ENCODE results near the gene IRAK2. TPM values are rescaled to one million over a fixed set of nuclear protein-coding genes. Genes with fewer than 3 reads are reported as not detected.

IRAK2 gene
- total RNA-seq, 1 donor from 2014 or later: 1.9 TPM

GRCh38 chr3:10185804-10186762 lies 21.4 kb downstream of the IRAK2 start:
- no peak for DNase-seq (ENCODE audit: low spot score)

GRCh38 chr3:10187290-10187876 lies 22.7 kb downstream of the IRAK2 start:
- no peak for DNase-seq (ENCODE audit: low spot score)
- intact Hi-C loops (cut with DNase I): loop anchor here (5.0 kb wide), 1 partner anchor 35 kb away; no protein-coding TSS in a partner anchor

More at GRCh38 chr3:10185804-10186762, 21.4 kb downstream of the IRAK2 start:
- intact Hi-C loops (cut with DNase I): loop anchor here (5.0 kb wide), 1 partner anchor 36 kb away; no protein-coding TSS in a partner anchor

- intact Hi-C loops (cut with DNase I): loop anchor here (5.0 kb wide), 1 partner anchor 34 kb away; no protein-coding TSS in a partner anchor
- DNase-seq (ENCODE audit: low spot score): no peak
These were observed 23.2 kb downstream of the IRAK2 start for GRCh38 chr3:10187944-10188343.

GRCh38 chr3:10188804-10189556 lies 24.3 kb downstream of the IRAK2 start:
- DNase-seq (ENCODE audit: low spot score): no peak
- intact Hi-C loops (cut with DNase I): loop anchor here (5.0 kb wide), 1 partner anchor 33 kb away; no protein-coding TSS in a partner anchor

GRCh38 chr3:10189557-10190354 lies 25.0 kb downstream of the IRAK2 start:
- DNase-seq (ENCODE audit: low spot score): peak; percentile 91
- intact Hi-C loops (cut with DNase I): loop anchor here (5.0 kb wide), 1 partner anchor 33 kb away; no protein-coding TSS in a partner anchor

GRCh38 chr3:10192953-10193691 lies 28.4 kb downstream of the IRAK2 start:
- no peak for DNase-seq (ENCODE audit: low spot score)
- intact Hi-C loops (cut with DNase I): no loop called here

- no peak for DNase-seq (ENCODE audit: low spot score)
These were observed 29.1 kb downstream of the IRAK2 start for GRCh38 chr3:10193692-10194327.

GRCh38 chr3:10194328-10195071 lies 29.8 kb downstream of the IRAK2 start:
- intact Hi-C loops (cut with DNase I): no loop called here
- DNase-seq (ENCODE audit: low spot score): no peak

More at GRCh38 chr3:10193692-10194327, 29.1 kb downstream of the IRAK2 start:
- intact Hi-C loops (cut with DNase I): no loop called here

- intact Hi-C loops (cut with DNase I): no loop called here
- no peak for DNase-seq (ENCODE audit: low spot score)
These were observed 30.8 kb downstream of the IRAK2 start for GRCh38 chr3:10195366-10196089.

GRCh38 chr3:10196389-10197052 lies 31.8 kb downstream of the IRAK2 start:
- no peak for DNase-seq (ENCODE audit: low spot score)
- intact Hi-C loops (cut with DNase I): no loop called here

GRCh38 chr3:10198226-10198625 lies 33.5 kb downstream of the IRAK2 start:
- intact Hi-C loops (cut with DNase I): no loop called here
- DNase-seq (ENCODE audit: low spot score): no peak

- intact Hi-C loops (cut with DNase I): no loop called here
- no peak for DNase-seq (ENCODE audit: low spot score)
These were observed 34.3 kb downstream of the IRAK2 start for GRCh38 chr3:10198761-10199649.

- intact Hi-C loops (cut with DNase I): no loop called here
- no peak for DNase-seq (ENCODE audit: low spot score)
These were observed 40.2 kb downstream of the IRAK2 start for GRCh38 chr3:10204921-10205320.

GRCh38 chr3:10205451-10206165 lies 40.9 kb downstream of the IRAK2 start:
- intact Hi-C loops (cut with DNase I): no loop called here

GRCh38 chr3:10206166-10206511 lies 41.4 kb downstream of the IRAK2 start:
- DNase-seq (ENCODE audit: low spot score): no peak
- intact Hi-C loops (cut with DNase I): no loop called here

More at GRCh38 chr3:10205451-10206165, 40.9 kb downstream of the IRAK2 start:
- DNase-seq (ENCODE audit: low spot score): no peak
